Non-pigmented ciliary epithelial cell (primary cell): ENCODE results near the gene GNB1.
"Not testable (repeated sequence)": the region's sequence is repeated elsewhere in the genome, so short reads cannot be mapped to it uniquely, and the experiment has no call there.

Experiments
- DNase-seq: peaks from one replicate; pipeline ENCODE4 v3.0.0-alpha.2; 2010; ENCODE audit warnings: low read depth

Gene GNB1

GRCh38 chr1:1890506-1891348, at the start of gene GNB1:
Gene GNB1, minus strand, starts transcription at chr1:1891087. Its CDS starts 65,634 bp downstream, at chr1:1825453.
- DNase-seq = peak; percentile 28

GRCh38 chr1:1940123-1940425, 49.2 kb upstream of the GNB1 start:
- no peak for DNase-seq

- no peak for DNase-seq
Measured at GRCh38 chr1:1939296-1940122, 48.6 kb upstream of the GNB1 start.

- DNase-seq = no peak
Measured at GRCh38 chr1:1938613-1939295, 47.9 kb upstream of the GNB1 start.

- no peak for DNase-seq
Measured at GRCh38 chr1:1938276-1938573, 47.3 kb upstream of the GNB1 start.

GRCh38 chr1:1937549-1938275, 46.8 kb upstream of the GNB1 start:
- no peak for DNase-seq

GRCh38 chr1:1937061-1937460, 46.2 kb upstream of the GNB1 start:
- no peak for DNase-seq

GRCh38 chr1:1934848-1935247, 44.0 kb upstream of the GNB1 start:
- DNase-seq = not testable (repeated sequence)

GRCh38 chr1:1929639-1930545, 39.0 kb upstream of the GNB1 start:
- DNase-seq = no peak

GRCh38 chr1:1929102-1929638, 38.3 kb upstream of the GNB1 start:
- DNase-seq = no peak

- no peak for DNase-seq
Measured at GRCh38 chr1:1928231-1929101, 37.6 kb upstream of the GNB1 start.

- no peak for DNase-seq
Measured at GRCh38 chr1:1927751-1928150, 36.9 kb upstream of the GNB1 start.

GRCh38 chr1:1926886-1927660, 36.2 kb upstream of the GNB1 start:
- no peak for DNase-seq

- DNase-seq = no peak
Measured at GRCh38 chr1:1926346-1926811, 35.5 kb upstream of the GNB1 start.

- DNase-seq = no peak
Measured at GRCh38 chr1:1925437-1926345, 34.8 kb upstream of the GNB1 start.

GRCh38 chr1:1924849-1925248, 34.0 kb upstream of the GNB1 start:
- DNase-seq = no peak

GRCh38 chr1:1924386-1924785, 33.5 kb upstream of the GNB1 start:
- no peak for DNase-seq
